A549 (cell line): ENCODE measurements around the gene TBC1D8.

ENCODE experiments used
- CBX8 ChIP-seq: fragments of 200-600 bp; sonication (generic); IDR thresholded peaks from 2 replicates; pipeline ENCODE4 v1.6.1; 2016
- ESRRA ChIP-seq: fragments of 150-350 bp; IDR thresholded peaks from 2 replicates; pipeline ENCODE4 v1.6.1; 2014; ENCODE audit warnings: mild to moderate bottlenecking, low read length, borderline replicate concordance
- FOSL2 ChIP-seq, 2 experiments: fragments of 450-650 bp in 1 of 2; fragments of >200 bp in 1 of 2; sonication (Bioruptor Twin) in 1 of 2; formaldehyde crosslinking; IDR thresholded peaks; 2 replicates each; pipeline versions ENCODE4 v1.5.0 to v1.6.1; 2016 to 2020; ENCODE audit warnings: mild to moderate bottlenecking in 1 of 2, moderate library complexity in 1 of 2
- JUN ChIP-seq, 2 experiments: fragments of >200 bp; sonication (Bioruptor Twin); formaldehyde crosslinking; IDR thresholded peaks; 2 replicates in 1 of 2; 3 replicates in 1 of 2; pipeline ENCODE4 v1.6.1; 2016 to 2017
- KDM1A ChIP-seq: fragments of 200-600 bp; sonication (generic); IDR thresholded peaks from 2 replicates; pipeline ENCODE4 v1.6.1; 2016; ENCODE audit warnings: low read depth, mild to moderate bottlenecking
- POLR2A ChIP-seq: IDR thresholded peaks from 2 replicates; pipeline ENCODE4 v1.6.1; 2012; ENCODE audit warnings: mild to moderate bottlenecking, low read length
- RAD21 ChIP-seq, 2 experiments: fragments of >200 bp in 1 of 2; sonication (Bioruptor Twin) in 1 of 2; formaldehyde crosslinking in 1 of 2; IDR thresholded peaks in 1 of 2; conservative IDR thresholded peaks in 1 of 2; 2 replicates in 1 of 2; 3 replicates in 1 of 2; pipeline ENCODE4 v1.6.1; 2012 to 2018; ENCODE audit warnings: inconsistent platforms in 1 of 2
- TF ChIP-seq, protein P1 (sequence below): fragments of >200 bp; sonication (Bioruptor Twin); formaldehyde crosslinking; IDR thresholded peaks from 3 replicates; pipeline ENCODE4 v1.5.1; 2016
- TF ChIP-seq, protein P2 (sequence below): fragments of 200-600 bp; sonication (generic); IDR thresholded peaks from 2 replicates; pipeline ENCODE4 v1.6.1; 2016; ENCODE audit warnings: antibody characterized with exemption, mild to moderate bottlenecking, moderate library complexity

DNA sequence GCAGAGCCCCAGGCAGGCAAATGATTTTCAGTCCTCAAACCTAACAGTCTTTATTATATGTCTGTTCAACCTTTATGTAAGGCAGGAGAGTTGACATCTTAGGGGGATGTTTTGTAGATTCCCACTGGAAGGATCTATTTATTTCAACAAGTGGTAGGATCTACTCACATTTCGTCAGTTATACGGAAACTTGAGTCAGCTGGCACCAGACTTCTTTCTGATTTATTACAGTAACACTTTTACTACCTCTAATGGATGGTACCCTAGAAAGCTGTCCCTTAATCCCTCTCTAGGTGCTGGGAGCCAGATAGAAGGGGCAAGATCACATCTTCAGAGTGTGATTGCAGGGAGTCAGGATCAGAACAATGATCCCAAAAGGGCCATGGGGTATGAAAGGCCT lies 151.2 kb downstream of the TBC1D8 start:
- no peak for TF ChIP-seq ESRRA
- TF ChIP-seq, protein P1, sequence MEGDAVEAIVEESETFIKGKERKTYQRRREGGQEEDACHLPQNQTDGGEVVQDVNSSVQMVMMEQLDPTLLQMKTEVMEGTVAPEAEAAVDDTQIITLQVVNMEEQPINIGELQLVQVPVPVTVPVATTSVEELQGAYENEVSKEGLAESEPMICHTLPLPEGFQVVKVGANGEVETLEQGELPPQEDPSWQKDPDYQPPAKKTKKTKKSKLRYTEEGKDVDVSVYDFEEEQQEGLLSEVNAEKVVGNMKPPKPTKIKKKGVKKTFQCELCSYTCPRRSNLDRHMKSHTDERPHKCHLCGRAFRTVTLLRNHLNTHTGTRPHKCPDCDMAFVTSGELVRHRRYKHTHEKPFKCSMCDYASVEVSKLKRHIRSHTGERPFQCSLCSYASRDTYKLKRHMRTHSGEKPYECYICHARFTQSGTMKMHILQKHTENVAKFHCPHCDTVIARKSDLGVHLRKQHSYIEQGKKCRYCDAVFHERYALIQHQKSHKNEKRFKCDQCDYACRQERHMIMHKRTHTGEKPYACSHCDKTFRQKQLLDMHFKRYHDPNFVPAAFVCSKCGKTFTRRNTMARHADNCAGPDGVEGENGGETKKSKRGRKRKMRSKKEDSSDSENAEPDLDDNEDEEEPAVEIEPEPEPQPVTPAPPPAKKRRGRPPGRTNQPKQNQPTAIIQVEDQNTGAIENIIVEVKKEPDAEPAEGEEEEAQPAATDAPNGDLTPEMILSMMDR = no peak
- no peak for TF ChIP-seq CBX8
- TF ChIP-seq RAD21 (conservative IDR thresholded peaks at IDR 0.05 in 1 of 2, IDR thresholded peaks at IDR 0.05 in 1 of 2) = no peak
- TF ChIP-seq KDM1A = no peak
- no peak for TF ChIP-seq FOSL2 (IDR thresholded peaks at IDR 0.05)
- TF ChIP-seq FOSL2 (CRISPR knock-in tag; IDR thresholded peaks at IDR 0.05) = no peak
- TF ChIP-seq POLR2A = no peak
- TF ChIP-seq, protein P2, sequence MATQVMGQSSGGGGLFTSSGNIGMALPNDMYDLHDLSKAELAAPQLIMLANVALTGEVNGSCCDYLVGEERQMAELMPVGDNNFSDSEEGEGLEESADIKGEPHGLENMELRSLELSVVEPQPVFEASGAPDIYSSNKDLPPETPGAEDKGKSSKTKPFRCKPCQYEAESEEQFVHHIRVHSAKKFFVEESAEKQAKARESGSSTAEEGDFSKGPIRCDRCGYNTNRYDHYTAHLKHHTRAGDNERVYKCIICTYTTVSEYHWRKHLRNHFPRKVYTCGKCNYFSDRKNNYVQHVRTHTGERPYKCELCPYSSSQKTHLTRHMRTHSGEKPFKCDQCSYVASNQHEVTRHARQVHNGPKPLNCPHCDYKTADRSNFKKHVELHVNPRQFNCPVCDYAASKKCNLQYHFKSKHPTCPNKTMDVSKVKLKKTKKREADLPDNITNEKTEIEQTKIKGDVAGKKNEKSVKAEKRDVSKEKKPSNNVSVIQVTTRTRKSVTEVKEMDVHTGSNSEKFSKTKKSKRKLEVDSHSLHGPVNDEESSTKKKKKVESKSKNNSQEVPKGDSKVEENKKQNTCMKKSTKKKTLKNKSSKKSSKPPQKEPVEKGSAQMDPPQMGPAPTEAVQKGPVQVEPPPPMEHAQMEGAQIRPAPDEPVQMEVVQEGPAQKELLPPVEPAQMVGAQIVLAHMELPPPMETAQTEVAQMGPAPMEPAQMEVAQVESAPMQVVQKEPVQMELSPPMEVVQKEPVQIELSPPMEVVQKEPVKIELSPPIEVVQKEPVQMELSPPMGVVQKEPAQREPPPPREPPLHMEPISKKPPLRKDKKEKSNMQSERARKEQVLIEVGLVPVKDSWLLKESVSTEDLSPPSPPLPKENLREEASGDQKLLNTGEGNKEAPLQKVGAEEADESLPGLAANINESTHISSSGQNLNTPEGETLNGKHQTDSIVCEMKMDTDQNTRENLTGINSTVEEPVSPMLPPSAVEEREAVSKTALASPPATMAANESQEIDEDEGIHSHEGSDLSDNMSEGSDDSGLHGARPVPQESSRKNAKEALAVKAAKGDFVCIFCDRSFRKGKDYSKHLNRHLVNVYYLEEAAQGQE = no peak
- no peak for TF ChIP-seq JUN (IDR thresholded peaks at IDR 0.05)
